DND-41 (cell line): Measurements from ENCODE around the gene SLC2A10.

Experiments used
- ATAC-seq: fragments of 200-7000 bp; cut with Tn5 transposase; 3 replicates; pipeline ENCODE4 v1.9.1; 2021; ENCODE audit warnings: low read depth; ENCODE audit not compliant: insufficient read depth
- DNase-seq: peaks from one replicate; pipeline ENCODE4 v3.0.0-alpha.2; 2020
- H2AFZ ChIP-seq: 2 replicates; pipeline ENCODE4 v1.6.0; 2012; ENCODE audit warnings: low read depth, low read length
- H3K27ac ChIP-seq: 2 replicates; pipeline ENCODE4 v1.5.1; 2012; ENCODE audit warnings: low read length, inconsistent platforms
- H3K27me3 ChIP-seq: fragments of 200-600 bp; sonication (generic); 2 replicates; pipeline ENCODE4 v1.6.0; 2012; ENCODE audit warnings: low read length, mild to moderate bottlenecking, inconsistent platforms; ENCODE audit not compliant: insufficient read depth, poor library complexity
- H3K36me3 ChIP-seq: 2 replicates; pipeline ENCODE4 v1.5.1; 2012; ENCODE audit warnings: low read length, inconsistent platforms; ENCODE audit not compliant: insufficient read depth
- H3K4me1 ChIP-seq: 2 replicates; pipeline ENCODE4 v1.5.1; 2012; ENCODE audit warnings: mild to moderate bottlenecking, low read length; ENCODE audit not compliant: insufficient read depth
- H3K4me2 ChIP-seq: 2 replicates; pipeline ENCODE4 v1.6.0; 2012; ENCODE audit warnings: mild to moderate bottlenecking, moderate library complexity, low read length, inconsistent platforms; ENCODE audit not compliant: insufficient read depth
- H3K4me3 ChIP-seq, 2 experiments: fragments of 200-600 bp in 1 of 2; shearing (Covaris generic) in 1 of 2; 2 replicates each; pipeline ENCODE4 v1.5.1; 2012 to 2016; ENCODE audit warnings: inconsistent platforms in 2 of 2, low read length in 2 of 2, mild to moderate bottlenecking in 2 of 2, low read depth in 1 of 2, moderate library complexity in 1 of 2
- H3K79me2 ChIP-seq: 2 replicates; pipeline ENCODE4 v1.6.0; 2012; ENCODE audit warnings: low read length, inconsistent platforms; ENCODE audit not compliant: insufficient read depth
- H3K9ac ChIP-seq: 2 replicates; pipeline ENCODE4 v1.6.0; 2012; ENCODE audit warnings: low read depth, mild to moderate bottlenecking, inconsistent platforms, low read length, moderate library complexity
- H3K9me3 ChIP-seq: 2 replicates; pipeline ENCODE4 v1.5.1; 2012; ENCODE audit warnings: low read length, moderate library complexity, mild to moderate bottlenecking, inconsistent platforms; ENCODE audit not compliant: insufficient read depth, severe bottlenecking
- H4K20me1 ChIP-seq: 2 replicates; pipeline ENCODE4 v1.6.0; 2012; ENCODE audit warnings: low read length; ENCODE audit not compliant: insufficient read depth
- CTCF ChIP-seq: IDR thresholded peaks from 2 replicates; pipeline ENCODE4 v1.5.1; 2012; ENCODE audit warnings: borderline replicate concordance, low read length, moderate library complexity, mild to moderate bottlenecking; ENCODE audit not compliant: poor library complexity, severe bottlenecking; ENCODE audit errors: extremely low read depth
- EZH2 ChIP-seq: IDR thresholded peaks from 3 replicates; pipeline ENCODE4 v1.6.1; 2012; ENCODE audit warnings: borderline replicate concordance, low read depth, mild to moderate bottlenecking, moderate library complexity, low read length, inconsistent platforms; ENCODE audit not compliant: severe bottlenecking

The SLC2A10 gene

GRCh38 chr20:46715292-46715756, 5.9 kb downstream of the SLC2A10 start:
- H3K27me3 ChIP-seq: no peaks in the 10 kb centered on the region
- no peak overlapping the region for H2AFZ ChIP-seq
- no peak for DNase-seq
- TF ChIP-seq CTCF (no peak), EZH2 (no peak)
- H3K4me3 ChIP-seq: no peak overlapping the region
- no peaks in the 10 kb centered on the region for H3K36me3 ChIP-seq
- ATAC-seq: no peak
- no peaks in the 10 kb centered on the region for H3K4me1 ChIP-seq
- H3K9ac ChIP-seq: no peak overlapping the region
- no peak overlapping the region for H3K27ac ChIP-seq
- H4K20me1 ChIP-seq: no peaks in the 10 kb centered on the region
- H3K9me3 ChIP-seq: no peaks in the 10 kb centered on the region
- H3K4me2 ChIP-seq: no peak overlapping the region
- no peaks in the 10 kb centered on the region for H3K79me2 ChIP-seq

GRCh38 chr20:46717818-46718541, 8.5 kb downstream of the SLC2A10 start:
- Histone ChIP-seq H3K9ac (no peak overlapping the region), H3K9me3 (no peaks in the 10 kb centered on the region), H3K4me3 (no peak overlapping the region), H3K4me2 (no peak overlapping the region), H3K79me2 (no peaks in the 10 kb centered on the region), H3K27me3 (no peaks in the 10 kb centered on the region), H3K4me1 (no peaks in the 10 kb centered on the region), H2AFZ (no peak overlapping the region), H4K20me1 (no peaks in the 10 kb centered on the region), H3K36me3 (no peaks in the 10 kb centered on the region), H3K27ac (no peak overlapping the region)
- TF ChIP-seq CTCF (no peak), EZH2 (no peak)
- DNase-seq (no peak), ATAC-seq (no peak)

- no peak overlapping the region for H2AFZ ChIP-seq
- H3K9ac ChIP-seq: no peak overlapping the region
- H3K9me3 ChIP-seq: no peaks in the 10 kb centered on the region
- DNase-seq (no peak), ATAC-seq (no peak)
- H3K27me3 ChIP-seq: no peaks in the 10 kb centered on the region
- no peaks in the 10 kb centered on the region for H3K79me2 ChIP-seq
- no peak overlapping the region for H3K4me3 ChIP-seq
- TF ChIP-seq EZH2: no peak
- no peak for TF ChIP-seq CTCF
- H3K27ac ChIP-seq: no peak overlapping the region
- H3K4me1 ChIP-seq: no peaks in the 10 kb centered on the region
- H3K36me3 ChIP-seq: no peaks in the 10 kb centered on the region
- H3K4me2 ChIP-seq: no peak overlapping the region
- H4K20me1 ChIP-seq: no peaks in the 10 kb centered on the region
Observed at GRCh38 chr20:46720019-46720418, 10.6 kb downstream of the SLC2A10 start.
